Measurements from ENCODE around the gene ABCA3.

ABCA3 gene

GRCh38 chr16:2299915-2300192 lies 40.7 kb downstream of the ABCA3 start:
- no peak for DNase-seq

DNA sequence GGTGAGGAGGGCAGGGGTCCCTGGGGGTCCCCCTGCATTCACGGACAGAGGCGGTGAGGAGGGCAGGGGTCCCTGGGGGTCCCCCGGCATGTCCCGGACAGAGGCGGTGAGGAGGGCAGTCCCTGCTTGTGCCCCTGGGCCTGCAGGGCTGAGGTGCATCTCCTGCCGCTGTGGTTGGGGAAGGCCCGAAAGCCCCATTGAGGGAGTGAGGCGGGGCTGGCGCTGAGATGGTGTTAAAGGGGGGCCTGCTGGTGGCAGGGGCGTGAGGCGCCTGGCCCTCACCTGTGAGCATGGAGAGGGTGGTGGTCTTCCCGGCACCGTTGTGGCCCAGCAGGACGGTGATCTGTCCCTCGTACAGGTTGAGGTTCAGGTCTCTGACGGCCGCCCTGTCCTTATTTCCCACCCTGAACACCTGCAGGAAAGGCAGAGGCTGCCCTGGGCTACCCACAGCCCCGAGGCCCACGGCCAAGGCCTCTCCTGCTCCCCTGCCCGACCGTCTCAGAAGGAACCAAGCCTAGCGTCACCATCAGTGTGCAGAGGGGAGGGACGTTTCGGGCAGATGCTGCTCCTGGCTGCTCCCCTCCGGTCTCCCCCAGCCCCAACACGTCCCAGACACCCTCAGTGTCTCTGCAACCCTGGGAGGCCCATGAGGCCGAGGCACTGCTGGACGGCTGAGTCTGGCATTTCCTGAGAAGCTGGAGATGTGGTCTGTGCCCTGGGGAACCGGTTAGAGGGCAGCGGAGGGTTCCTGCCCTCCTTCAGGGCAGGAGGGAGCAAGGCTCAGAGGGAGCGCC lies 41.2 kb downstream of the ABCA3 start:
- no peak for DNase-seq

DNA sequence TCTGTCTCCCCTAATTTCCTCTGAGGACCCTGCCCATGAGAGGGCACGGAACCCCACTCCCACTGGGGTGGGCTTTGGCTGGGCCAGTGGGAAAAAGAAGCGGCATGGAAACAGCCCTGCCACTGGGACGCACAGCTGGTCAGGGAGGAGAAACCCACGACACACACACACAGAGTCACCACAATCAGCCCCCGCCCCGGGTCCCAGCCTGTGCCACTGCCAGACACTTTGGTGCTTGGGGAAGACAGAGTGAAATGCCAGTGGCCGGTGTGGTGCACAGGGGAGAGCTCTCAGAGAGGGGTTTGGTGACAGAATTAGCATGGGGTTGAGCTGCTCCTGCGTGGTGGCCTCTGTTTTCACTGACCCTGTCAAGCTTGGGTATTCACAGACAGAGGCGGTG lies 41.9 kb downstream of the ABCA3 start:
- no peak for DNase-seq

GRCh38 chr16:2297506-2297860 lies 43.0 kb downstream of the ABCA3 start:
- no peak for DNase-seq

GRCh38 chr16:2296661-2297505 lies 43.6 kb downstream of the ABCA3 start:
- DNase-seq, result no peak

- DNase-seq, result no peak
These were observed 45.3 kb downstream of the ABCA3 start for GRCh38 chr16:2295056-2295798.

GRCh38 chr16:2292221-2292620 lies 48.3 kb downstream of the ABCA3 start:
- DNase-seq, result no peak

DNA sequence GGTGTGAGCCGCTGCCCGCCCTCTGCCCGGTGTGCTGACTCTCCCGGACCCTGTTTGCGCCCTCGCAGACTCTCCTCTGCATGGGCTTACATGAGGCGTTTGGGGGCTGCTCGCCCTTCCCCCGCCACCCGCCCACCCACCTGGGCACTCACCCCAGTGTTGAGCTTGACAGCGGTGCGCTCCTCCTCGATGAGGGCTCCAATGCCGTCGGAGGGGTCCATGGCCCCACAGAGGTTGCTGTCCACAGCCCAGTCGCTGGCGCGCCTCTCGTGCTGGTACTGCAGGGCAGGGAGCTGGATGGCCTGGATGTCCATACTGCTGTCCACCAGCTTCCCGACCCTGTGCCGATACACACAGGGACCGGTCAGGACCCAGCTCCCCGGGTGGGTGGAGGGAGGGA lies 51.2 kb downstream of the ABCA3 start:
- no peak for DNase-seq

- DNase-seq, result no peak
These were observed 51.8 kb downstream of the ABCA3 start for GRCh38 chr16:2288726-2289125.

DNA sequence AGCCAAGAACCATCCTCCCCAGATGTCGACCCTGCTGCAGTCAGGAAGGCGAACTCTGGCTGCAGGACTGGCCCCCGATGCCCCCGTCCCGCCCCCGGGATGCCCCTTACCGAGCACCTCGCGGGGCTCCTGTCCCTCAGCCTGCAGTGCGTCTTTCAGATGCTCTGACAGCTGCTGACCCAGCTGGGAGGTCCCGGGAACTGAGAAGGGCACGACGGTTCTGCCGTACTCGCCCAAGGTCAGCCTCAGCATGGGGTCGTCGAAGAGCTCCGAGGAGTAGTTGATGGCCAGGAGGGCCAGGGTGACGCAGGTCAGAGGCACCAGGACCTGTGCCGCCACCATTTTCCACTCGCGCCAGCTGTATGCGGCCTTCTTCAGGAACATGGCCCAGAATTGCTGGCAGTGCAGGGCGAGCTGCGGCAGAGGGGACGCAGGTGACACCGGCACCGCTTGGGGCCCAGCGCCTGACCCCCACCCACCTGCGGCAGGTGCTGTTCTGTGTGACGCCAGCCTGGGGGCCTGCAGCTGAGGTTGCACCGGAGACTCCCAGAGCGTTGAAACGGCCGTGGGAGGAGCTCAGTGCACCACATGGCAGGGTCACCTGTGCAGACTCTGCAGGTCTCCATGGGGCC lies 52.5 kb downstream of the ABCA3 start:
- no peak for DNase-seq

DNA sequence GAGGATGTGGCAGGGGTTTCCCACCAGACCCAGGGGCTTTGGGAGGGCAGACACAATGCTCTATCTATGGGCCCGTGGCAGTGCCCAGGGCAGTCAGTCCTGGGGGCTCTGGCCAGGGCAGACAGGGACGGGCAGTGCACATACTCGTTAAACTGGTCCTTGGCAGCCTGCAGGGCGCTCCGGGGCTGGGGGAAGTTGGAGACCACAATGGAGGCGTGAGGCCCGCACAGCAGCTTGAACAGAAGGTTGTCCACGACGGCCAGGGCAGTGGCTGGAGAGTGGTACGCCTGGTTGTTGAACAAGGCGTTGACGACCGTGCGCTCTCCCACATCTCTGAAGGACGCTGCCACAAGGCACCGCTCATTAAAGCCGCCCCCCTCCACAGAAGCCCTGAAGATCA lies 54.0 kb downstream of the ABCA3 start:
- DNase-seq, result no peak

DNA sequence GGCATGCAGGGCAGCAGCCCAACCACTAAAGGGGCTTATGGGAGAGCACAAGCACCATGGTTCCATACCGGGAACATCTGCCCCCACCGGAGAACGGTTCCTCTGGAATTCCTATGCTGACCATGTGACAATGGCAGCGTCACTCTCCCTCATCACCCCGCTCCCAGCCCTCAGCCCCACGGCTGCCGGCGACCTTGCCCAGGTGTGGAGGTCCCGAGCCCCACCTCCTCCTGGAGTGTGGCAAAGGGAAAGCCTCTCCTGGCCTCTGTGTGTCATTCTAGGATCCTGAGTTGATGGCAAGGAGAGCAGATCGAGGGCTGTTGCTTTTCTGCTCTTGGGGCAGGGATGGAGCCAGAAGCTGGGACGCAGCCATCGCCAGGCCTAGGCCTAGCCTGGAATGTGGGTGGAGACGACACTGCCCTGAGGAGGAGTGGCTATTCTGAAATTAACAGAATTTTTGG lies 54.8 kb downstream of the ABCA3 start:
- DNase-seq, result no peak

DNA sequence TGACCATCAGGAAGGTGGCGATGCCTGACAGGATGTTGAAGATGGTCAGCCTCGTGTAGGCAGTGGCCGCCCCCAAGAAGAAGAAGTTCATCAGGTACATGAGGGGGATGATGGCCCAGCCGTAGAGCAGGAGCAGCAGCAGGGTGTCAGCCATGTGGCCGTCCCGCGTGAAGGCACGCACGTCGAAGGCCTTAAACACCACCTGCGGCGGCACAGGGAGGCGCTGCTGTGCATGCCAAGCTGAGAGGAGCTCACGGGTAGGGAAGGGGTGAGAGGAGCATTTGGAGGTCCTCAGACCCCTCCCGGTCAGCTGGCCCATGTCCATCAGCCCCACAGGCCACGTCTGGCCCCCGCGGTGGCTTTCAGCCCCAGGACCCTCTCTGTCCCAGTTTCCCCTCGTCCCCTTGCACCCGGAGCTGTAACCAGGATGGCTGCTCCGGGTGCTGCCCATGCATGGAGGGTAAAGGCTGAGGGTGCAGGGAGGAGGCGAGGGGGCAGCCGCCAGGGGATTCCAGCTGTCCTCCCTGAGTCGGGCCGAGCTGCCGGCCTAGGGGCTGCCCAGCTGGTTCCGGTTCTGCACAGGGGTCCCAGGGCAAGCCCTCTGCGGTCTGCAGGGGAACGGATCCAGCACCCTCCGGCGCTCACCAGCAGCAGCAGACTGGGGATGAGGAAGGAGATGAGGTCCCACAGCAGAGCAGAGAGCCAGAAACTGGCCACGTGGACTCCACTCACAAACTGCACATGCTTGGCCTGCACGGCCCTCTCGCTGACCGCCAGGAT lies 55.5 kb downstream of the ABCA3 start:
- no peak for DNase-seq

DNA sequence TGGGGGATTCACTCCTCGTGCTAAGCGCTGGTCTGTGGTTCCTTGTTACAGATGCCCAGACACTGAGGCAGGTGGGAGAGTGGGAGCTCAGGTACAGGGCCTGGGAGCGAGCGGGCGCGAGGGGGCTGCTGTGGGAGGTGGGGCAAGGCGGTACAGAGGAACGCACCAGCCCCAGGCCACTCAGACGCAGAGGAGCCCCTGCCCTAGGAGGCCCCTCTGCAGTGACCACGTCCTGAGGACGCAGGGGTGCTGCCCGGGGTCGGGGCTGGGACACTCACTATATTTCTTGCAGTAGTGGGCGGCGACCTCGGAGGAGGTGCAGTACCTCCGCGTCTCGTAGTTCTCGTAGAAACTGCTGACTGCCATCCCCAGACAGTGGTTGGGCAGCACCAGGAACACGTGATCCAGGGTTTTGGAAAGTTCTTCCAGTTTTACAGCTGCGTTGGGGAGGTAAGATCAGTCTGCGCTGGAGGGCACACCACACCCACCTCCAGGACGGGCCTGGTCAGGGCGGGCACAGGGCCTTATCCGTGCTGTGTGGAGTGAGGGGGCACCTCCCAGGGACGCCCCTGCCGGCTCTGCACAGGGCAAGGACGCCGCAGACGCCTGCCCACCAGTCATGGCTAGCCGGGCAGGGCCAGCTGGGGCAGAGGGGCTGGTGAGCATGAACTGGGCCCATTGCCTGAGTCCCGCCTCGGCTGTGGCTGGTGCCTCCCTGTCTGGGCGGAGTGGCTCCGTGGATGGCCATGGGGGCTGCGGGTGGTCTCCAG lies 56.3 kb downstream of the ABCA3 start:
- DNase-seq, result no peak

GRCh38 chr16:2282866-2283555 lies 57.5 kb downstream of the ABCA3 start:
- DNase-seq, result no peak

DNA sequence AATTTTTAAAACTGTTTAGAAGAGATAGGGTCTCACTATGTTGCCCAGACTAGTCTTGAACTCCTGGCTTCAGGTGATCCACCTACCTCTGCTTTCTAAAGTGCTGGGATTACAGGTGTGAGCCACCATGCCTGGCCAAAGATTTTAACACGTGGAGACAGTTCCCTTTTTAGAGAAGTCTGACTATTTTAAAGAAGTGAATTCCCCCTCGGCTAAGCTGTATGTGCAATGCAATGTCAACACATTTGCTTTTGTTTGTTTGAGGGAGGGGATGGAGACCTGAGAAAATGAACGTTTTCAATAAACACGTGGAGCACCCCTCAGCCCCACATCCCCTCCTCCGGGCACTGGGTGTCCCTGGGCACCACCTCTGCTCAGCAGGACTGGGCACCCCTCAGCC lies 58.3 kb downstream of the ABCA3 start:
- DNase-seq, result no peak

- DNase-seq, result no peak
These were observed 59.5 kb downstream of the ABCA3 start for GRCh38 chr16:2280981-2281542.

DNA sequence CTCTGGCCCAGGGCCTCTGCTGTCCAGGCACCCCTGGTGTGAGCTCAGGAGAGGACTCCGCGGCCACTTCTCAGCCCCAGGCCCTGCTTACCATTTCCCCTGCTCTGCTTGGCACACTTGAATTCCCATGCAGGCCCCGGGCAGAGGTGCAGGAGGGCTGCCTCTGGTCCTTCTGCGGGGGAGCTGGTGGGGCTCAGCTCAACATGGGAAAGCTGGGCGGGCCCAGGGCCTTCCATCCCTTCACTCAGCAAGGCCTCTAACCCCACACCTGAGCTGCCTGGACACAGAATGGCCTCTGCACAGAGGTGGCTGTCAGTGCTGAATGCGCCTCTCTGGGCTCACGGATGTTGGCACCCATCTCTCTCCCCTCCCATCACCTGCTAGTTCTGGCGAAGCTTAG lies 60.1 kb downstream of the ABCA3 start:
- DNase-seq, result no peak

DNA sequence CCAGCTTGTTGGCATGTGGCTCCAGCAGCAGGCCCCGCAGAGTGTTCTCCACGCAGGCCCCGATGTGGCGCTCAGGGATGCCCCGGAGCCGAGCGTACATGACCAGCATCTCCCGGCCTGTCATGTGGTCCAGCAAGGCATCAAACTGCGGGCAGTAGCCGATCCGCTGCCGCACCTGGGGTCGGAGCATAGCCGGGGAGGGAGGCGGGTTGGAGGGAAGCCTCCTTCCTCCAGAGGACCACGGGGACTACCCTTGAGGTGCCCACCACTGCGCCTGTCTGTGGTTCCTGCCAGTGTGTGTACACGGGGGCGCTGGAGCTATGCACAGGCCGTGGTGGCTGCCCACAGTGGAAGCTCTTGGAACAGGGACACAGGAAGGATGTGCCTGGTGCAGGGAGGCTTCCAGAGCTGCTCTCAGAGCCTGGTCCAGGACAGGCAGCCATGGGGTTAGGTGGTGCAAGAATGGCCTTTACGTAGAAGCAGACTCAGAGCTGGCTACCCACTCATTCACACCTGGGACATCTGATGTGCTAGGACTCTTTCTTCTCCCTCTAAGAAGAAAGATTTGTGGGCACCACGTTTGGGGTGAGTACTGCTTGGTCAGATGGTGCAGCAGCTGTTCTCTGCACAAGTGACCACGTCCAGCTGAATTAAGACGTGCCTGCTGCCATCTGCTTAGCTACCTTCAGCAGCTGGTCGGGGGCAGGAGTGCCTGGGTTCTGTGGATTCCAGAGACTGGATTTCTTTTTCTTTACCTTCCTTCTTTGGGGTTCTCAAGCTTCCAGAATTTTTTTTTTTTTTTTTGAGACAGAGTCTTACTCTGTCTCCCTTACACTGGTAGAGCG lies 61.4 kb downstream of the ABCA3 start:
- no peak for DNase-seq

GRCh38 chr16:2278272-2278608 lies 62.3 kb downstream of the ABCA3 start:
- DNase-seq, result no peak
